HepG2 (cell line): Measurements from ENCODE around the gene OGG1. TPM values are rescaled to one million over a fixed set of nuclear protein-coding genes. Genes with fewer than 3 reads are reported as not detected.

Source experiments
- CBFB ChIP-seq: sonication (generic); formaldehyde crosslinking; IDR thresholded peaks from 2 replicates; pipeline ENCODE4 v1.4.0; 2020; ENCODE audit warnings: missing genetic modification reagents
- CENPT ChIP-seq: sonication (generic); formaldehyde crosslinking; IDR thresholded peaks from 2 replicates; pipeline ENCODE4 v1.8.0; 2022; ENCODE audit warnings: low read depth, mild to moderate bottlenecking, moderate library complexity, missing genetic modification reagents
- ETV5 ChIP-seq: IDR thresholded peaks from 2 replicates; pipeline ENCODE4 v1.6.1; 2018; ENCODE audit warnings: missing biosample characterization, missing genetic modification reagents, inconsistent platforms, borderline replicate concordance
- GABPA ChIP-seq, 2 experiments: IDR thresholded peaks; 2 replicates each; pipeline ENCODE4 v1.6.1; 2011 to 2016; ENCODE audit warnings: low read depth in 2 of 2, low read length in 1 of 2, missing biosample characterization in 1 of 2, missing genetic modification characterization in 1 of 2
- GATAD2A ChIP-seq: IDR thresholded peaks from 2 replicates; pipeline ENCODE4 v1.6.1; 2016
- NRL ChIP-seq: sonication (generic); formaldehyde crosslinking; IDR thresholded peaks from 2 replicates; pipeline ENCODE4 v1.5.0; 2020; ENCODE audit warnings: missing genetic modification reagents, mild to moderate bottlenecking, moderate library complexity, borderline replicate concordance
- PAX8 ChIP-seq: sonication (generic); formaldehyde crosslinking; IDR thresholded peaks from 2 replicates; pipeline ENCODE4 v1.8.0; 2022; ENCODE audit warnings: mild to moderate bottlenecking, missing genetic modification reagents, borderline replicate concordance
- RBM39 ChIP-seq: fragments of 200-400 bp; formaldehyde crosslinking; IDR thresholded peaks from one replicate; pipeline ENCODE4 v1.6.1; 2018; ENCODE audit warnings: antibody characterized with exemption, mild to moderate bottlenecking, low read depth, low read length; ENCODE audit not compliant: poor library complexity, severe bottlenecking
- RFXANK ChIP-seq: IDR thresholded peaks from 2 replicates; pipeline ENCODE4 v1.6.1; 2016
- SNAPC2 ChIP-seq: sonication (generic); formaldehyde crosslinking; IDR thresholded peaks from 2 replicates; pipeline ENCODE4 v1.8.1; 2022; ENCODE audit warnings: mild to moderate bottlenecking, missing genetic modification reagents
- SOX6 ChIP-seq, 2 experiments: fragments of 450-650 bp in 1 of 2; sonication (generic) in 1 of 2; formaldehyde crosslinking in 1 of 2; IDR thresholded peaks; 2 replicates each; pipeline versions ENCODE4 v1.4.0 to v1.6.1; 2017 to 2020; ENCODE audit warnings: antibody characterized with exemption in 1 of 2, mild to moderate bottlenecking in 1 of 2, missing genetic modification reagents in 1 of 2
- SYNCRIP ChIP-seq: fragments of 200-400 bp; formaldehyde crosslinking; IDR thresholded peaks from 2 replicates; pipeline ENCODE4 v1.6.1; 2018; ENCODE audit warnings: mild to moderate bottlenecking, low read depth, low read length; ENCODE audit not compliant: insufficient read depth
- TBX2 ChIP-seq: sonication (generic); formaldehyde crosslinking; IDR thresholded peaks from 2 replicates; pipeline ENCODE4 v1.5.0; 2020; ENCODE audit warnings: missing genetic modification reagents, mild to moderate bottlenecking, borderline replicate concordance
- TEF ChIP-seq: sonication (generic); formaldehyde crosslinking; IDR thresholded peaks from 2 replicates; pipeline ENCODE4 v1.5.0; 2020; ENCODE audit warnings: missing genetic modification reagents
- ZNF510 ChIP-seq: sonication (generic); formaldehyde crosslinking; IDR thresholded peaks from 2 replicates; pipeline ENCODE4 v1.4.0; 2020; ENCODE audit warnings: low read depth, mild to moderate bottlenecking, missing genetic modification reagents
- ZNF580 ChIP-seq: IDR thresholded peaks from 2 replicates; pipeline ENCODE4 v1.6.1; 2016; ENCODE audit warnings: low read depth, borderline replicate concordance
- ZNF768 ChIP-seq: sonication (generic); formaldehyde crosslinking; IDR thresholded peaks from 2 replicates; pipeline ENCODE4 v1.4.0; 2020; ENCODE audit warnings: missing genetic modification reagents
- ZNF780A ChIP-seq: sonication (generic); formaldehyde crosslinking; IDR thresholded peaks from 2 replicates; pipeline ENCODE4 v1.8.0; 2022; ENCODE audit warnings: mild to moderate bottlenecking, missing genetic modification reagents, moderate library complexity
- polyA plus RNA-seq, 8 experiments: library from polyadenylated mRNA; depleted of rRNA in 3 of 8; stranded (reverse) in 7 of 8; unstranded in 1 of 8; fragments of >200 nt; fragmentation: Illumina TruSeq in 4 of 8; extraction: Trizol in 4 of 8; gene quantifications; 2 replicates each; pipeline versions ENCODE4 v1.2.1 to v1.2.3, GENCODE V29; 2011 to 2016; ENCODE audit warnings: low read depth in 4 of 8, missing spikeins in 1 of 8, mixed read lengths in 1 of 8; ENCODE audit not compliant: insufficient read depth in 1 of 8
- total RNA-seq, 5 experiments: library from RNA; depleted of rRNA; stranded (reverse); fragments of >200 nt; fragmentation: Illumina TruSeq; extraction: Trizol; gene quantifications; 2 replicates each; pipeline ENCODE4 v1.2.3, GENCODE V29; 2016; ENCODE audit warnings: low read depth in 1 of 5
- TF ChIP-seq, protein P1 (sequence below): sonication (generic); formaldehyde crosslinking; IDR thresholded peaks from 2 replicates; pipeline ENCODE4 v1.5.0; 2020; ENCODE audit warnings: mild to moderate bottlenecking, missing genetic modification reagents
- TF ChIP-seq, protein P2 (sequence below): sonication (generic); formaldehyde crosslinking; IDR thresholded peaks from 2 replicates; pipeline ENCODE4 v1.4.0; 2020; ENCODE audit warnings: mild to moderate bottlenecking, missing genetic modification reagents
- TF ChIP-seq, protein P3 (sequence below): sonication (generic); formaldehyde crosslinking; conservative IDR thresholded peaks from 2 replicates; pipeline ENCODE4 v1.8.0; 2022; ENCODE audit warnings: missing genetic modification reagents

Gene OGG1
- total and polyA plus RNA-seq, 2 of the 13 experiments (the other 11 are each of a cell fraction or from before 2014, with no cell fraction given) = 28.7 to 33.2 TPM

DNA sequence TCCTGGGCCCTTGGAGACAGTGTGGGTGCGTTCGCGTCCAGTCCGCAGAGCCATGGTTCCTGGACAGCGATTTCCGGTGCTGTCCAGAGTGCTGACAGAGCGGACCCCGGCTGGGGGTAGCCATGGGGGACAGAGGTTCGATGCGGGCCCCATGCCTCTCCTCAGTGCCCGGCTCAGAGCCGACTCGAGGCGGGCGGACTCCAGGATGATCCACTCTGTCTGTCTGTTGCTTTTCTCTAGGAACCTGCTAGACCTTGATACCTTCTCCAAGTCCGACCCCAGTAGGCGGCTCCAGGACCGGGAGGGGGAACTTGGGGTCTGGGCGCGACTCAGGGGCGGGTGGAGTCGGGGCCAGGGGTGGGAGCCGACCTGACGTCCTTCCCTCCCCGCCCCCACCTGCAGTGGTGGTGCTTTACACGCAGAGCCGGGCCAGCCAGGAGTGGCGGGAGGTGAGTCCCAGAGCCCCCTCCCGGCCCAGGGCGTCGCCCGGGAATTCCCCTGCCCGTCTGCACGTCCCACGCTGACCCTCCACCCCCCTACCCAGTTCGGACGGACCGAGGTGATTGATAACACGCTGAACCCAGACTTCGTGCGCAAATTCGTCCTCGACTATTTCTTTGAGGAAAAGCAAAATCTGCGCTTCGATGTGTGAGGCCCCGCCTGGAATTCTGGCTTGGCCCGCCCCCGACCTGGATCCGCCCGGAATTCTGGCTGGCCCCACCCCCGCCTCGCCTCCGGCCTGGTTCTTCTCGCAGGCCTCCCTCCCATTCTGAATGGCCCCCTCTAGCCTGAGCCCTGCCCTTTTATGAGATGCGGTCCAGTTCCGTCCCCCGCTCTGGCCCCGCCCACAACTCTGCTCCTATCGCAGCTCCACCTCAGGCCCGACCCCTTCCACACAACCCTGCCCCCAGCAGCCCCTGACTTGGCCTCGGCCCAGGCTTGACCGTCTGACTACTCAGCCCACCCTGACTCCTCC is 45.1 kb upstream of the OGG1 start (continued):
- TF ChIP-seq GABPA (IDR thresholded peaks at IDR 0.05; ENCODE audit: low read depth, low read length) (peak; percentile 39), GABPA (CRISPR knock-in tag; IDR thresholded peaks at IDR 0.05; ENCODE audit: low read depth) (peak; percentile 80), ZNF580 (CRISPR knock-in tag) (peak; percentile 76; the same call in 1 of the 2 replicates), PAX8 (CRISPR knock-in tag) (no peak), TEF (CRISPR knock-in tag) (peak; percentile 48; the same call in 1 of the 2 replicates), ZNF780A (CRISPR knock-in tag) (no peak), TBX2 (CRISPR knock-in tag) (no peak), GATAD2A (CRISPR knock-in tag) (peak; percentile 28; the same call in 1 of the 2 replicates), RFXANK (no peak; the same call in 1 of the 2 replicates), ZNF510 (CRISPR knock-in tag) (0 out of 2 replicates have a peak, but pooled peaks have one; percentile 36), ETV5 (CRISPR knock-in tag) (peak; percentile 76), SOX6 (IDR thresholded peaks at IDR 0.05) (no peak), SOX6 (CRISPR knock-in tag; IDR thresholded peaks at IDR 0.05) (no peak), SYNCRIP (no peak), NRL (CRISPR knock-in tag) (peak; percentile 87), SNAPC2 (CRISPR knock-in tag) (no peak), ZNF768 (CRISPR knock-in tag) (peak; percentile 53; the same call in 1 of the 2 replicates), RBM39 (no peak), CBFB (CRISPR knock-in tag) (0 out of 2 replicates have a peak, but pooled peaks have one; percentile 24), CENPT (CRISPR knock-in tag) (no peak)
- TF ChIP-seq, protein P1, sequence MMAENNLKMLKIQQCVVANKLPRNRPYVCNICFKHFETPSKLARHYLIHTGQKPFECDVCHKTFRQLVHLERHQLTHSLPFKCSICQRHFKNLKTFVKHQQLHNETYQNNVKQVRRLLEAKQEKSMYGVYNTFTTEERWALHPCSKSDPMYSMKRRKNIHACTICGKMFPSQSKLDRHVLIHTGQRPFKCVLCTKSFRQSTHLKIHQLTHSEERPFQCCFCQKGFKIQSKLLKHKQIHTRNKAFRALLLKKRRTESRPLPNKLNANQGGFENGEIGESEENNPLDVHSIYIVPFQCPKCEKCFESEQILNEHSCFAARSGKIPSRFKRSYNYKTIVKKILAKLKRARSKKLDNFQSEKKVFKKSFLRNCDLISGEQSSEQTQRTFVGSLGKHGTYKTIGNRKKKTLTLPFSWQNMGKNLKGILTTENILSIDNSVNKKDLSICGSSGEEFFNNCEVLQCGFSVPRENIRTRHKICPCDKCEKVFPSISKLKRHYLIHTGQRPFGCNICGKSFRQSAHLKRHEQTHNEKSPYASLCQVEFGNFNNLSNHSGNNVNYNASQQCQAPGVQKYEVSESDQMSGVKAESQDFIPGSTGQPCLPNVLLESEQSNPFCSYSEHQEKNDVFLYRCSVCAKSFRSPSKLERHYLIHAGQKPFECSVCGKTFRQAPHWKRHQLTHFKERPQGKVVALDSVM (CRISPR knock-in tag) = no peak
- TF ChIP-seq, protein P2, sequence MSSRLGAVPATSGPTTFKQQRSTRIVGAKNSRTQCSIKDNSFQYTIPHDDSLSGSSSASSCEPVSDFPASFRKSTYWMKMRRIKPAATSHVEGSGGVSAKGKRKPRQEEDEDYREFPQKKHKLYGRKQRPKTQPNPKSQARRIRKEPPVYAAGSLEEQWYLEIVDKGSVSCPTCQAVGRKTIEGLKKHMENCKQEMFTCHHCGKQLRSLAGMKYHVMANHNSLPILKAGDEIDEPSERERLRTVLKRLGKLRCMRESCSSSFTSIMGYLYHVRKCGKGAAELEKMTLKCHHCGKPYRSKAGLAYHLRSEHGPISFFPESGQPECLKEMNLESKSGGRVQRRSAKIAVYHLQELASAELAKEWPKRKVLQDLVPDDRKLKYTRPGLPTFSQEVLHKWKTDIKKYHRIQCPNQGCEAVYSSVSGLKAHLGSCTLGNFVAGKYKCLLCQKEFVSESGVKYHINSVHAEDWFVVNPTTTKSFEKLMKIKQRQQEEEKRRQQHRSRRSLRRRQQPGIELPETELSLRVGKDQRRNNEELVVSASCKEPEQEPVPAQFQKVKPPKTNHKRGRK (CRISPR knock-in tag) = no peak
- TF ChIP-seq, protein P3, sequence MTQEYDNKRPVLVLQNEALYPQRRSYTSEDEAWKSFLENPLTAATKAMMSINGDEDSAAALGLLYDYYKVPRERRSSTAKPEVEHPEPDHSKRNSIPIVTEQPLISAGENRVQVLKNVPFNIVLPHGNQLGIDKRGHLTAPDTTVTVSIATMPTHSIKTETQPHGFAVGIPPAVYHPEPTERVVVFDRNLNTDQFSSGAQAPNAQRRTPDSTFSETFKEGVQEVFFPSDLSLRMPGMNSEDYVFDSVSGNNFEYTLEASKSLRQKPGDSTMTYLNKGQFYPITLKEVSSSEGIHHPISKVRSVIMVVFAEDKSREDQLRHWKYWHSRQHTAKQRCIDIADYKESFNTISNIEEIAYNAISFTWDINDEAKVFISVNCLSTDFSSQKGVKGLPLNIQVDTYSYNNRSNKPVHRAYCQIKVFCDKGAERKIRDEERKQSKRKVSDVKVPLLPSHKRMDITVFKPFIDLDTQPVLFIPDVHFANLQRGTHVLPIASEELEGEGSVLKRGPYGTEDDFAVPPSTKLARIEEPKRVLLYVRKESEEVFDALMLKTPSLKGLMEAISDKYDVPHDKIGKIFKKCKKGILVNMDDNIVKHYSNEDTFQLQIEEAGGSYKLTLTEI (CRISPR knock-in tag) = no peak
